Embryonic facial prominence (tissue), 1 donor: Measurements from ENCODE around the gene WDR59.
"Not testable (repeated sequence)": the region's sequence is repeated elsewhere in the genome, so short reads cannot be mapped to it uniquely, and the experiment has no call there.

Experiments used
- DNase-seq: peaks from one replicate; pipeline ENCODE4 v3.0.0-alpha.2; 2016; ENCODE audit errors: extremely low spot score

WDR59 gene

GRCh38 chr16:74973304-74973703 is 11.6 kb downstream of the WDR59 start:
- no peak for DNase-seq

- no peak for DNase-seq
These were observed 30.2 kb downstream of the WDR59 start for GRCh38 chr16:74954763-74955162.

GRCh38 chr16:74951681-74952080 is 33.2 kb downstream of the WDR59 start:
- DNase-seq = no peak

GRCh38 chr16:74951206-74951605 is 33.7 kb downstream of the WDR59 start:
- no peak for DNase-seq

- no peak for DNase-seq
These were observed 34.4 kb downstream of the WDR59 start for GRCh38 chr16:74950511-74950910.

- DNase-seq = no peak
These were observed 35.6 kb downstream of the WDR59 start for GRCh38 chr16:74949309-74949708.

GRCh38 chr16:74944466-74944865 is 40.5 kb downstream of the WDR59 start:
- DNase-seq = no peak

GRCh38 chr16:74942977-74943918 is 41.7 kb downstream of the WDR59 start:
- DNase-seq = no peak

- DNase-seq = no peak
These were observed 42.4 kb downstream of the WDR59 start for GRCh38 chr16:74942566-74942965.

- DNase-seq = no peak
These were observed 45.2 kb downstream of the WDR59 start for GRCh38 chr16:74939688-74940087.

- no peak for DNase-seq
These were observed 47.9 kb downstream of the WDR59 start for GRCh38 chr16:74936902-74937560.

- no peak for DNase-seq
These were observed 53.5 kb downstream of the WDR59 start for GRCh38 chr16:74931445-74931844.

- DNase-seq = no peak
These were observed 55.3 kb downstream of the WDR59 start for GRCh38 chr16:74929636-74930035.

- DNase-seq = no peak
These were observed 58.1 kb downstream of the WDR59 start for GRCh38 chr16:74926805-74927204.

- DNase-seq = no peak
These were observed 61.0 kb downstream of the WDR59 start for GRCh38 chr16:74923766-74924460.

GRCh38 chr16:74922150-74923138 is 62.5 kb downstream of the WDR59 start:
- no peak for DNase-seq

GRCh38 chr16:74921051-74921450 is 63.9 kb downstream of the WDR59 start:
- DNase-seq = no peak

- DNase-seq = no peak
These were observed 75.3 kb downstream of the WDR59 start for GRCh38 chr16:74909665-74910064.

- not testable (repeated sequence) for DNase-seq
These were observed 76.2 kb downstream of the WDR59 start for GRCh38 chr16:74908759-74909158.

- DNase-seq = no peak
These were observed 80.8 kb downstream of the WDR59 start for GRCh38 chr16:74903901-74904678.
